Activated CD4-positive, alpha-beta T cell treated with anti-CD3 and anti-CD28 coated beads for 36 hours (primary cell): ENCODE data around the gene LAMTOR4. TPM values are rescaled to one million over a fixed set of nuclear protein-coding genes. Genes with fewer than 3 reads are reported as not detected.
A peak's percentile ranks its signal among the peaks of the same experiment; 100 is the strongest.

Source experiments
- ATAC-seq: fragments of 200-7000 bp; cut with Tn5 transposase; one replicate; pipeline ENCODE4 v1.10.0; 2021; ENCODE audit warnings: mild to moderate bottlenecking, moderate library complexity
- CTCF ChIA-PET: fragments of 350-600 bp; sonication (Branson Sonifier 250); formaldehyde crosslinking; loops from one replicate; lab custom pipeline; 2021; ENCODE audit warnings: antibody characterized with exemption; lab: Charles Lee
- POLR2A ChIA-PET: fragments of 350-600 bp; sonication (Branson Sonifier 250); formaldehyde crosslinking; loops from one replicate; lab custom pipeline; 2021; ENCODE audit warnings: antibody characterized with exemption, inconsistent platforms; lab: Charles Lee
- DNase-seq: peaks from one replicate; pipeline ENCODE4 v3.0.0-alpha.2; 2020
- H3K27ac Mint-ChIP-seq: one replicate; pipeline ENCODE4 v1.8.0; 2021; ENCODE audit warnings: mixed read lengths
- H3K27me3 Mint-ChIP-seq: one replicate; pipeline ENCODE4 v1.8.0; 2021; ENCODE audit warnings: mixed read lengths
- H3K36me3 Mint-ChIP-seq: one replicate; pipeline ENCODE4 v1.8.0; 2021; ENCODE audit warnings: low read depth, mixed read lengths
- H3K4me1 Mint-ChIP-seq: one replicate; pipeline ENCODE4 v1.8.0; 2021; ENCODE audit warnings: mixed read lengths
- H3K4me3 Mint-ChIP-seq: one replicate; pipeline ENCODE4 v1.8.0; 2021; ENCODE audit warnings: mild to moderate bottlenecking, moderate library complexity, mixed read lengths
- H3K9me3 Mint-ChIP-seq: one replicate; pipeline ENCODE4 v1.8.0; 2021; ENCODE audit warnings: low read depth, mixed read lengths
- intact Hi-C, 2 experiments: fragments of 100-400 bp; cut with DNase I in 1 of 2; cut with micrococcal nuclease in 1 of 2; formaldehyde crosslinking; loops; one replicate each; pipeline versions ENCODE4 v1.14.2 to v1.15.1; 2022 to 2024; cut with DNase I, micrococcal nuclease
- total RNA-seq, 2 experiments: library from RNA; stranded (reverse); gene quantifications; one replicate each; pipeline ENCODE4 v1.2.3, GENCODE V29; 2021

The LAMTOR4 gene
- total RNA-seq, 2 experiments from 2014 or later, result 69.6 to 120 TPM

DNA sequence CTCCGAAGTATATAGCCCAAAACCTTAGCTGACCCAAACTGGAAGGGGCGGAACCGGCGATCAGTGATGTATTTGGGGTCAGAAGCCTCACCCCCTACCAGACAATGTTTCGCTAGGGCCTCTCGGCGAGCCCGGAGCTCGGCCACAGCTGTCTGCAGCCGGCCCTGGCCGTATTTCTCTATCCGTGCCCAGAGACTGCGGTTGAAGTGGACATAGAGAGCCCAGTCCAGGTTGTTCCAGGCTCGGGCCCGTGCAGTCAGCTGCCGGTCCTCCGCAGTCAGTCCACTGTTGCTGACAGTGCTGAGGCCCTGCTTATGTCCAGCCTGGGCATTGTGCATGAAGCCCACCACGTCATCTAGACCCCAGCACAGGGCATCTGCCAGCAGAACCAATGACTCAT, 11.3 kb downstream of the LAMTOR4 start:
- POLR2A ChIA-PET, result no interaction called here
- H3K4me1 Mint-ChIP-seq, result peaks cover 54% of the 10 kb centered on the region
- intact Hi-C loops, result no loop called here

DNA sequence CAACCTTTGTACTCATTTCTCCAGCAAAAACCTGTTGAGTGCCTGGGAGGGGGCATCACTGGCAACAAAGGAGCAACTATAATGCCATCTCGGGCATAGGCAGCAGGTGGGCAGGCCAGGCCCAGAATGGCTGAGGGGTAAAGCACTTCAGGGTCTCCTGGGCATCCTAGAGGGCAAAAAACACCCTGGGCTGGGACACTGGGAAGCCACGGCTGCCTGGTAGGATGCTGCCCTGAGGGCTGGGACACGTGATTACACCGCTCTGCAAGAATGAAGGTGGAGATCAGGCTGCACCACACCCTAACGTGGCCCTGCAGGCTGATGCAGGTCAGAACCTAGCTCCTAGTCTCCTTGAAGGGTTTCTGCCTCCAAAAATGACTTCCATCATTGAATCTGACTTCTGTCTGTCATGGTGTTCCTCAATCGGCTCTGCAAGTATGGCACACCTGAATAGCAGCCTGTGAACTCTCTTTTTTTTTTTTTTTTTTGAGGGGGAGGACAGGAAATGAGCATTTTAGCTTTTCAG, 14.4 kb downstream of the LAMTOR4 start:
- CTCF ChIA-PET, result interaction anchor here (0.6 to 1.8 kb wide), 2 partner anchors 30 to 885 kb away, joined by 4 read pairs; no protein-coding TSS in a partner anchor
- ATAC-seq (peak; percentile 13), DNase-seq (peak; percentile 45)
- H3K36me3 Mint-ChIP-seq, result no peaks in the 10 kb centered on the region
- peaks cover 57% of the 10 kb centered on the region for H3K4me1 Mint-ChIP-seq
- H3K27me3 Mint-ChIP-seq, result no peaks in the 10 kb centered on the region
- no peaks in the 10 kb centered on the region for H3K9me3 Mint-ChIP-seq
- POLR2A ChIA-PET, result interaction anchor here (0.6 kb wide), 1 partner anchor 693 kb away, joined by 5 read pairs; no protein-coding TSS in a partner anchor
- H3K27ac Mint-ChIP-seq, result peak overlapping the region; percentile 85
- no peak overlapping the region for H3K4me3 Mint-ChIP-seq
- intact Hi-C loops, result no loop called here

More for the DNA sequence above, 11.3 kb downstream of the LAMTOR4 start:
- Mint-ChIP-seq H3K9me3 (no peaks in the 10 kb centered on the region), H3K36me3 (peaks cover 12% of the 10 kb centered on the region), H3K4me3 (no peak overlapping the region), H3K27me3 (no peaks in the 10 kb centered on the region), H3K27ac (no peak overlapping the region)
- no peak for DNase-seq
- ATAC-seq, result no peak
- CTCF ChIA-PET, result interaction anchor here (0.8 to 1.3 kb wide), 3 partner anchors 22 to 57 kb away, joined by 3 to 4 read pairs (median 3); no protein-coding TSS in a partner anchor

DNA sequence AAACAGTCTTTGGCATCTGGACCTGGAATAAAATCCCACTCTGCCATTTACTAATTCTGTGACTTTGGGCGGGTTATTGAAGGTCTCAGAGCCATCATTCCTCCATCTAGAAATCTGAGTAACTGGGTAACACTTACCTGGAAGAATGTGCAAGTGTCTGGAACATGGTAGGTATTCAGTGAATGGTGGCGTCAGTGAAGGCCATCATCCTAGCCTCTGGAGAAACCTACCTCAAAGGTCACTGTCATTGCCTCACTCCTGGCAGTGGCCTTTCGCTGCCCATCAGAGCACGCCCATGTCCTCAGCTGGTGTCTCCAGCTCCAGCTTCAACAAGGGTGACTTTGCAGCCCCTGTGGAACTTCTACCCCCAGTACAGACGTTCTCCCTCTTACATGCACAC, 15.2 kb downstream of the LAMTOR4 start:
- ChIA-PET CTCF (interaction anchor here (1.8 kb wide), 1 partner anchor 31 kb away, joined by 4 read pairs; no protein-coding TSS in a partner anchor), POLR2A (no interaction called here)
- DNase-seq, result no peak
- intact Hi-C loops, result no loop called here
- Mint-ChIP-seq H3K4me1 (peaks cover 64% of the 10 kb centered on the region), H3K4me3 (no peak overlapping the region), H3K36me3 (no peaks in the 10 kb centered on the region), H3K27me3 (no peaks in the 10 kb centered on the region), H3K27ac (peak overlapping the region; percentile 85), H3K9me3 (no peaks in the 10 kb centered on the region)
- ATAC-seq, result no peak

DNA sequence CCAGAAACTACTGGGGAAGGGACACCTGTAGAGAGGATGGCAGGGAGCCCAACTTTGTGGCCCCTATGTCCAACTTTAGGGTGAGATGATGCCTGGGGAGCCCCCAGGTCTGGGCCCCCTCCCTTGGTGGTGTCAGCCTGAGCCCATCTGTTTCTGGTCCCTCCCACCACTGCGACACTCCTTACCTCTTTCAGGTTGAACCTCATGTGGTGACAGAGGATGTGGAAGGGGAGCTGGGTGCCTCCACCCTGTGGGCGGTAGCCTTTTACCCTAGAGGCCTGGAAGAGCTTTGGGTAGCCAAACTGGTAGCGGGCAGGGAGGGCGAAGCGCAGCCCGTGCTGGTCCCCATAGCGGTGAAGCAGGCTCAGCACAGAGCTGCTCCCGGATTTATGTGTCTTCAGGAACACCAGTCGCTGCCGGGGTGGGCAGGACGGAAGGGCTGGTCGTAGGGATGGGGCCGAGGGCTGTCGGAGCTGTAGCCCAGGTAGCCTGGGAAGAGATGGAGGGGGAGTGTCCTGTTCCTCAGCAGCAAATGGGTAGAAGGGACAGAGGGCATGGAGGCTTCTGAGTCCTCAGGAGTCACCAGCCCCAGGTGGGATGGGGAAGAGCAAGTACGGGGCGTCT, 17.7 kb downstream of the LAMTOR4 start:
- intact Hi-C loops, result loop anchor here in 1 of 2 experiments (5.0 kb wide), 1 partner anchor 51 kb away; the partner anchor contains the start of gene PVRIG
- peak overlapping the region; percentile 70 for H3K4me3 Mint-ChIP-seq
- ChIA-PET POLR2A (interaction anchor here (0.6 to 2.1 kb wide), 7 partner anchors 9 to 264 kb away, joined by 3 to 11 read pairs (median 3); partner anchors contain the start of genes GPC2 and STAG3), CTCF (interaction anchor here (0.6 to 1.9 kb wide), 4 partner anchors 10 to 43 kb away, joined by 3 to 12 read pairs (median 3); partner anchors contain the start of genes GPC2 and STAG3)
- H3K27me3 Mint-ChIP-seq, result no peaks in the 10 kb centered on the region
- H3K4me1 Mint-ChIP-seq, result peaks cover 80% of the 10 kb centered on the region
- peak; percentile 61 for ATAC-seq
- H3K9me3 Mint-ChIP-seq, result no peaks in the 10 kb centered on the region
- no peaks in the 10 kb centered on the region for H3K36me3 Mint-ChIP-seq
- DNase-seq, result peak; percentile 73
- H3K27ac Mint-ChIP-seq, result peak overlapping the region; percentile 86

DNA sequence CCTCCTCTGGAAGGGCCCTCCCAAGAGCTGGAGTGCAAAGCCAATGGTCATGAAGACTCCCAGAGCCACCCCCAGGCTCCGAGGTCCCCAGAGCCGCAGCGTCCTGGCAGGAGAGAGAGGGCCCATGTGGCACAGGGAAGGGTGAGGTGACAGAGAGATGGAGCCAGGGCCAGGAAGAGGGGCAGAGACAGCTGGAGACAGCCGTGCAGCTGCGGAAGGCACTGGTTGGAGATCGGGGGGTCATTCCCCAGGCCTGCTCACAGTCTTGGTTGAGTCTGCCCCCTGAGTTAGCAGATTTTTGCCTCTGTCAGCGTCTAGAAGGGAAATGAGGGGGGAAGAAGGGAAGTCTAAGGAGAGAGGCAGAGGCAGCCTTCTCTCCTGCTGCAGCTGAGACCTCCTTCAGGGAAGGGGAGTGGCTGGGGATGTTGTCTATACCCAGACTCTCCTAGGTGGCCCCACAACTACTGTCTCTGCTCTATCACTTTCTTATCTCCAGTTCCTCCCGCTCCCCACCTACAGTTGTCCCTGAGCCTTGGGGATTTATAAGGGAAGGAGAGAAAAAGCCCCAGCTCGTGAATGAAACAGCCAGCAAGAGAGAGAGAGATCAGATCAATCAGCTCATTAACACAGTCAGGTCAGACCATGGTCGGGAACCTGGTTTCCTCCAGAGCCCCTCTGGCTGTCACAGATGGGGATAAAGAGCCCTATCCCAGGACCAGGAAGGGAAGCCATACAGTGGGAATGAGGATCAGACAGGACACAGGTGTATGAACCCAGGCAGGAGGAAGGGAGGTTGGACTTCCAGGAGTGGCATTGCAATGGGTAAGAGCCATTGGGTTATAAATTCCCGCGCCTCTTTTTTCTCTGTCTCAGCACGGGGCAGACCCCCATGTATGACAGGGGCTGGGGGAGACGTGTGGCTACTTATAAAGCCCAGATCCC, 18.5 kb downstream of the LAMTOR4 start:
- POLR2A ChIA-PET, result interaction anchor here (0.6 to 2.1 kb wide), 7 partner anchors 8 to 263 kb away, joined by 3 to 11 read pairs (median 3); partner anchors contain the start of genes GPC2 and STAG3
- Mint-ChIP-seq H3K36me3 (no peaks in the 10 kb centered on the region), H3K9me3 (no peaks in the 10 kb centered on the region), H3K4me1 (peaks cover 79% of the 10 kb centered on the region), H3K4me3 (peak overlapping the region; percentile 70), H3K27ac (peak overlapping the region; percentile 86), H3K27me3 (no peaks in the 10 kb centered on the region)
- no peak for ATAC-seq
- intact Hi-C loops, result loop anchor here in 1 of 2 experiments (5.0 kb wide), 1 partner anchor 50 kb away; the partner anchor contains the start of gene PVRIG
- CTCF ChIA-PET, result interaction anchor here (0.5 to 1.9 kb wide), 5 partner anchors 9 to 463 kb away, joined by 3 to 12 read pairs (median 3); partner anchors contain the start of genes GPC2 and STAG3
- DNase-seq, result no peak

DNA sequence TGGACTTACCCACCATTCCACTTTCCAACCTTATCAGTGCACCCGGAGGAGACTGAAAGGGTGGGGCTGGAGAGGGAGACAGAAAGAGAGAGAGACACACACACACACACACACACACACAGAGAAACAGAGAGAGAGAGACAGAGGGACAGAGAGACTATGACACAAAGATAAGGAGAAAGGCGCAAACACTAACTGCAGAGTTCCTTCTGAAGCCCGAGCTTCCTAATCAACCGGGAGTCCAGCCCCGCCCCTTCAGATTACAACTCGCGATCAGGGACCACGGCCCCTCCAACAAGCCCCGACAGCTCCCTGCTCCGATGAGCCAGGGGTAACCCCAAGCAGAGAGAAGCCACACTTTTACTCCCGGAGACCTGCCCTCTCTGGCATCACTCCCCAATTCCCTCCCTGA, 19.2 kb downstream of the LAMTOR4 start:
- H3K4me3 Mint-ChIP-seq, result peak overlapping the region; percentile 70

DNA sequence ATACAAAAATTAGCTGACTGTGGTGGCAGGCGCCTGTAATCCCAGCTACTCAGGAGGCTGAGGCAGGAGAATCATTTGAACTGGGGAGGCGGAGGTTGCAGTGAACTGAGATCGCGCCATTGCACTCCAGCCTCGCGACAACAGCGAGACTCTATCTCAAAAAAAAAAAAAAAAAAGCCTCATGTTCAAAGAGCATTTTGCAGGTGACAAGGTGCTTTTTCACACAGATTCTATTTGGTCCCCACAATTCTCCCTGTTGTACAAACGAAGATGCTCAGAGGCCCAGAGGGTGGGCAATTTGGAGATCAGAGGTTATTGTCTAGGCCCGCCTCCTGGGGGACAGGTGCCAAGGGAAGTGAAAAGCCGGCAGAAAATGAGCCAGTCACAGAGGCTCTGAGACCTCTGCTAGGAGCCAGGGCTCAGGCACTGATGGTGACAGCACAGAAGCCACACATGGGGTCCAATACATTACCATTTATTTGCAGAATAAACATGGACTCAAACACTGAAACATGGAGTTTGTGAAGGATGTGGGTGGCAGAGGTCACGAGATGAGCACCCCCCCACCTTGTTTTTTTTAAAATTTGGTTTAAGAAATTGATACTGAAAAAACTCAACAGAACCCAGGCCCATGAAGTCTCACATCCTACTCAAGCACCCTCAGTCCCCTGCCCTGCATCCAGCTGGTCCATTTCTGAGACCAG, 20.6 kb downstream of the LAMTOR4 start:
- ATAC-seq (peak; percentile 25), DNase-seq (peak; percentile 53)
- Mint-ChIP-seq H3K36me3 (no peaks in the 10 kb centered on the region), H3K4me3 (peak overlapping the region; percentile 70), H3K27me3 (no peaks in the 10 kb centered on the region), H3K9me3 (no peaks in the 10 kb centered on the region), H3K4me1 (peaks cover 60% of the 10 kb centered on the region), H3K27ac (peak overlapping the region; percentile 64)
- intact Hi-C loops, result loop anchor here in 1 of 2 experiments (5.0 kb wide), 1 partner anchor 48 kb away; the partner anchor contains the start of gene PVRIG
- ChIA-PET POLR2A (interaction anchor here (0.6 to 1.0 kb wide), 3 partner anchors 9 to 23 kb away, joined by 3 to 6 read pairs (median 3); no protein-coding TSS in a partner anchor), CTCF (interaction anchor here (0.6 to 1.1 kb wide), 2 partner anchors 8 to 11 kb away, joined by 3 to 4 read pairs; partner anchors contain the start of genes GPC2 and STAG3)

More for the DNA sequence above, 19.2 kb downstream of the LAMTOR4 start:
- ChIA-PET CTCF (interaction anchor here (0.5 to 1.3 kb wide), 6 partner anchors 9 to 462 kb away, joined by 3 to 4 read pairs (median 4); partner anchors contain the start of genes GPC2 and STAG3), POLR2A (interaction anchor here (1.0 to 2.1 kb wide), 2 partner anchors 9 to 13 kb away, joined by 3 to 8 read pairs; partner anchors contain the start of genes GPC2 and STAG3)
- intact Hi-C loops, result loop anchor here in 1 of 2 experiments (1.0 to 5.0 kb wide), 2 partner anchors 10 to 49 kb away; partner anchors contain the start of genes PVRIG and TRAPPC14
- Mint-ChIP-seq H3K36me3 (no peaks in the 10 kb centered on the region), H3K27me3 (no peaks in the 10 kb centered on the region), H3K9me3 (no peaks in the 10 kb centered on the region), H3K4me1 (peaks cover 74% of the 10 kb centered on the region), H3K27ac (peak overlapping the region; percentile 82)
- ATAC-seq, result peak; percentile 8
- DNase-seq, result peak; percentile 28

DNA sequence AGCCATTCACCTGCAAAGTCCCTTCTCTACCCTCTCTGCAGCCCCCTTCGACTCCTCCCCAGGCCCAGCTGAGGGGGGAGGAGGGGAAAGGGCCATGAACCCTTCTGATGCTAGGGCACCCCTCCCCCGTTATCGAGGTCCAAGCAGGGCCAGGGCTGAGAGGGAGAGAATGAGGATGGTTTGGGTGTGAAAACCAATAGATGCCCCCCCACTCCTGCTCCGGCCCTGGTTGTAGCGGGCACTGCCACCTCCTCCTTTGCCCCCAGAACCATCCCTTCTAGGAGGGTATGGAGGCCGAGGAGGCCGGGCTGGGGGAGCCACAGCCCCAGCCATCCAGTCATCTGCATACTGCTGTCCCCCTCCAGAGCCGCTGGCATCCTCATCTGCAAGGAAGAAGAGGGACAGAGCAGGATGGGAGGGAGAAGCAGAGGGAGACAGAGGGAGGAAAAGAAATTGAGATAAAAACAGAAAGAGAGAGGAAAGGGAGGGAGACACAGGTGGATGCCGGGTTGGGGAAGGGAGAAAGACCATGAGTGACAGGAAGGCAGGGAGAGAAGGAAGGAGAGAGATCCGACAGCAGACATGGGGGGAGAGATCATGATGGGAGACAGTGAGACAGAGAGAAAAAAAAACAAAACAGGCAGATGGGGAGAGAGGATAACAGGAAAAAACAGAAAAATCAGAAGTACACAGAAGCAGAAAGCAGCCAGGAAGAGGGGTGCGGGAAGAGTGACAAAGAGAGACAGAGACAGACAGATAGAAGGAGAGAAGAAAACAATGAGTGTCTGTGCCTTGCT, 21.6 kb downstream of the LAMTOR4 start:
- Mint-ChIP-seq H3K36me3 (no peaks in the 10 kb centered on the region), H3K27me3 (no peaks in the 10 kb centered on the region), H3K4me1 (peaks cover 60% of the 10 kb centered on the region), H3K4me3 (peak overlapping the region; percentile 41), H3K27ac (peak overlapping the region; percentile 55), H3K9me3 (no peaks in the 10 kb centered on the region)
- CTCF ChIA-PET, result no interaction called here
- no peak for ATAC-seq
- no peak for DNase-seq
- POLR2A ChIA-PET, result no interaction called here
- intact Hi-C loops, result no loop called here

DNA sequence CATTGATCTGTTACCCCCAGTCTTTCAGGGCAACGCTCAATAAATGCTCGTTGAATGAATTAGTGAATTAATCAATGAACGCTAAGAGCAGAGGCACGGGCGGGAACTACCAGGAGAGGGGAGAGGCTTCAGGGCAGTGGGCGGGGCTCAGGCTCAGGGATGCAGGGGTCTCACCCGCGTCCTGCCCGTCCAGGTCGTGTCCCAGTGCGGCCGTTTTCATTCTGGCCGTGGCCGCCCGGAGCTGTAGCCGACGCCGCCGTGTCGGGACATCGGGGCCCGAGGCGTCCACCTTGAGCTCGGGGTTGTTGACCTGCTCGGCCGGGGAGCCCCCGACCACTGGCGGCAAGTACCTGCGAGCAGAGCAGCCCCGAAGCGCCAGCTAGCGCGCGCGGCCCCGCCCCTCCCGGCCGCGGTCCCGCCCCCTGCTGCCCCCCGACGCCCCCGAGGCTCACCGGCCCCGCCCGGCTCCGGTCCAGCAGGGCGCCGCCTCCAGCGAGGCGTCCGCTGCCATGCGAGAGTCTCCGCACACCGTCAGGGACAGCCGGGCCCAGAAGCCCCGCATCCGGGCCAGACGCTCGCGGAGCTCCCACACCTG, 22.5 kb downstream of the LAMTOR4 start:
- peaks cover 55% of the 10 kb centered on the region for H3K4me1 Mint-ChIP-seq

More for the DNA sequence above, 22.5 kb downstream of the LAMTOR4 start:
- no peaks in the 10 kb centered on the region for H3K27me3 Mint-ChIP-seq
- CTCF ChIA-PET, result no interaction called here
- no peaks in the 10 kb centered on the region for H3K36me3 Mint-ChIP-seq
- no peak overlapping the region for H3K27ac Mint-ChIP-seq
- POLR2A ChIA-PET, result interaction anchor here (0.6 kb wide), 1 partner anchor 25 kb away, joined by 3 read pairs; no protein-coding TSS in a partner anchor
- H3K9me3 Mint-ChIP-seq, result no peaks in the 10 kb centered on the region
- intact Hi-C loops, result no loop called here
- ATAC-seq (peak; percentile 37), DNase-seq (peak; percentile 48)
- H3K4me3 Mint-ChIP-seq, result peak overlapping the region; percentile 41
